Stomach (tissue), 9 donors: Measurements from ENCODE around the gene AUTS2. TPM values are rescaled to one million over a fixed set of nuclear protein-coding genes. Genes with fewer than 3 reads are reported as not detected.

ENCODE experiments used
- DNase-seq, 2 donors: peaks; one replicate each; pipeline versions ENCODE4 v3.0.0 to v3.0.0-alpha.2; 2013 to 2019
- H3K27ac ChIP-seq, 5 donors: fragments of 200-600 bp in 4 of 5; sonication (generic) in 4 of 5; one replicate each; pipeline ENCODE4 v1.5.1; 2013 to 2019; ENCODE audit warnings: mild to moderate bottlenecking in 1 of 5, moderate library complexity in 1 of 5
- H3K27me3 ChIP-seq, 3 donors: fragments of 200-600 bp; sonication (generic); one replicate each; pipeline ENCODE4 v1.5.1; 2017 to 2019; ENCODE audit warnings: mixed run types in 1 of 3
- H3K36me3 ChIP-seq, 4 donors: fragments of 200-600 bp; sonication (generic); 1 replicate in 3 of 4; 2 replicates in 1 of 4; pipeline ENCODE4 v1.5.1; 2016 to 2019
- H3K4me1 ChIP-seq, 4 donors: fragments of 200-600 bp; sonication (generic); one replicate each; pipeline ENCODE4 v1.5.1; 2016 to 2019
- H3K4me3 ChIP-seq, 4 donors: fragments of 200-600 bp; sonication (generic) in 3 of 4; one replicate each; pipeline ENCODE4 v1.5.1; 2016 to 2019; ENCODE audit warnings: mild to moderate bottlenecking in 1 of 4
- H3K9me3 ChIP-seq, 4 donors: fragments of 200-600 bp; sonication (generic); one replicate each; pipeline ENCODE4 v1.5.1; 2016 to 2019
- CTCF ChIP-seq, 7 experiments: fragments of 450-650 bp in 4 of 7; fragments of 200-600 bp in 3 of 7; sonication (generic) in 3 of 7; IDR thresholded peaks; one replicate each; pipeline ENCODE4 v1.5.1; 2016 to 2019; ENCODE audit warnings: antibody characterized with exemption in 7 of 7, control low read depth in 2 of 7, mild to moderate bottlenecking in 1 of 7
- EP300 ChIP-seq: sonication (generic); formaldehyde crosslinking; IDR thresholded peaks from one replicate; pipeline ENCODE4 v1.6.1; 2017; ENCODE audit warnings: antibody characterized with exemption
- POLR2A ChIP-seq, 4 donors: fragments of 450-650 bp; IDR thresholded peaks; one replicate each; pipeline ENCODE4 v1.6.1; 2016; ENCODE audit warnings: antibody characterized with exemption in 4 of 4, control low read depth in 2 of 4, mild to moderate bottlenecking in 1 of 4, moderate library complexity in 1 of 4
- POLR2AphosphoS5 ChIP-seq, 3 donors: sonication (generic); formaldehyde crosslinking; IDR thresholded peaks; one replicate each; pipeline ENCODE4 v1.6.1; 2016; ENCODE audit warnings: antibody characterized with exemption in 3 of 3
- WGBS, 5 donors: extraction: QIAGEN DNeasy Blood & Tissue Kit in 3 of 5; methylation state at CpG; one replicate each; pipeline versions ENCODE4 v1.1.5 to v1.1.7; 2013 to 2018; 5-methylcytosine and 5-hydroxymethylcytosine counted together
- intact Hi-C: fragments of 100-400 bp; cut with DNase I; formaldehyde crosslinking; loops from one replicate; pipeline ENCODE4 v1.15.1; 2023; ENCODE audit warnings: low total_unique reads
- polyA plus RNA-seq, 3 donors: library from polyadenylated mRNA; stranded (reverse); fragments of 200-250 nt; gene quantifications; one replicate each; pipeline ENCODE4 v1.2.3, GENCODE V29; 2013
- total RNA-seq, 5 donors: library from RNA; depleted of rRNA; stranded (reverse); fragments of >200 nt; gene quantifications; one replicate each; pipeline versions ENCODE4 v1.1.0 to v1.2.3, GENCODE V29; 2014 to 2016
- donor health status: healthy with polysubstance abuse.
- donor health status: Bipolar disorder and iron deficiency.
- donor health status: healthy.

AUTS2 gene
- total and polyA plus RNA-seq, 8 donors, result 3.8 to 90.3 (median 38.1) TPM

- Histone ChIP-seq H3K27ac (peak overlapping the region in 4 of 5 donors; percentile 20 to 51 (median 45)), H3K4me1 (peaks cover 0 to 35% (median 16%) of the 10 kb centered on the region in 4 donors), H3K4me3 (no peak overlapping the region), H3K36me3 (peaks cover 0 to 5% (median 0%) of the 10 kb centered on the region in 4 donors), H3K9me3 (peaks cover 0 to 9% (median 2%) of the 10 kb centered on the region in 4 donors), H3K27me3 (peaks cover 0 to 21% (median 16%) of the 10 kb centered on the region in 3 donors)
- WGBS, 5 donors, result 20 to 69% (median 41%) methylated on average over 2 of the region's 2 CpGs
- intact Hi-C loops, result no loop called here
- DNase-seq, result peak; percentile 75 to 94
- no peak for TF ChIP-seq CTCF (IDR thresholded peaks at IDR 0.05)
- no peak for TF ChIP-seq EP300
- peak in 2 of 3 donors; percentile 52 to 57 for TF ChIP-seq POLR2AphosphoS5 (IDR thresholded peaks at IDR 0.05)
- TF ChIP-seq POLR2A (IDR thresholded peaks at IDR 0.05), result no peak
Observed at GRCh38 chr7:70598976-70599375, 1000.7 kb downstream of the AUTS2 start.

- Histone ChIP-seq H3K4me3 (no peak overlapping the region), H3K9me3 (peaks cover 0 to 9% (median 2%) of the 10 kb centered on the region in 4 donors), H3K36me3 (peaks cover 0 to 11% (median 0%) of the 10 kb centered on the region in 4 donors), H3K27ac (peak overlapping the region in 4 of 5 donors; percentile 20 to 51 (median 45)), H3K4me1 (peaks cover 0 to 35% (median 16%) of the 10 kb centered on the region in 4 donors), H3K27me3 (peaks cover 0 to 18% (median 16%) of the 10 kb centered on the region in 3 donors)
- DNase-seq, result peak; percentile 36 to 83
- intact Hi-C loops, result no loop called here
- TF ChIP-seq EP300 (no peak), CTCF (IDR thresholded peaks at IDR 0.05) (no peak), POLR2A (IDR thresholded peaks at IDR 0.05) (no peak), POLR2AphosphoS5 (IDR thresholded peaks at IDR 0.05) (no peak)
- 51 to 71% (median 62%) methylated on average over 5 of the region's 5 CpGs for WGBS, 5 donors
Observed at GRCh38 chr7:70599446-70600190, 1001.3 kb downstream of the AUTS2 start.

- WGBS, 5 donors, result 94 to 100% (median 98%) methylated on average over 1 of the region's 1 CpG
- H3K36me3 ChIP-seq, result peaks cover 0 to 13% (median 0%) of the 10 kb centered on the region in 4 donors
- intact Hi-C loops, result no loop called here
- no peak overlapping the region for H3K27ac ChIP-seq
- peaks cover 0 to 28% (median 8%) of the 10 kb centered on the region in 4 donors for H3K4me1 ChIP-seq
- peaks cover 0 to 9% (median 2%) of the 10 kb centered on the region in 4 donors for H3K9me3 ChIP-seq
- H3K27me3 ChIP-seq, result peaks cover 0 to 7% (median 7%) of the 10 kb centered on the region in 3 donors
- TF ChIP-seq CTCF (IDR thresholded peaks at IDR 0.05), result no peak
- TF ChIP-seq POLR2AphosphoS5 (IDR thresholded peaks at IDR 0.05), result no peak
- TF ChIP-seq POLR2A (IDR thresholded peaks at IDR 0.05), result no peak
- TF ChIP-seq EP300, result no peak
- no peak overlapping the region for H3K4me3 ChIP-seq
- DNase-seq, result no peak
Observed at GRCh38 chr7:70600993-70601392, 1002.7 kb downstream of the AUTS2 start.

GRCh38 chr7:70602117-70602516 lies 1003.8 kb downstream of the AUTS2 start:
- Histone ChIP-seq H3K27ac (no peak overlapping the region), H3K9me3 (peaks cover 0 to 9% (median 2%) of the 10 kb centered on the region in 4 donors), H3K4me3 (no peak overlapping the region), H3K36me3 (peaks cover 0 to 13% (median 0%) of the 10 kb centered on the region in 4 donors), H3K4me1 (peaks cover 0 to 17% (median 0%) of the 10 kb centered on the region in 4 donors), H3K27me3 (no peaks in the 10 kb centered on the region)
- intact Hi-C loops, result no loop called here
- WGBS, 5 donors, result 56 to 70% (median 66%) methylated on average over 4 of the region's 4 CpGs
- TF ChIP-seq CTCF (IDR thresholded peaks at IDR 0.05), result no peak
- TF ChIP-seq POLR2AphosphoS5 (IDR thresholded peaks at IDR 0.05), result no peak
- TF ChIP-seq EP300, result no peak
- no peak for TF ChIP-seq POLR2A (IDR thresholded peaks at IDR 0.05)
- DNase-seq, result no peak
